ENCODE results near the gene ABCG1. TPM values are rescaled to one million over a fixed set of nuclear protein-coding genes. Genes with fewer than 3 reads are reported as not detected.
A peak's percentile ranks its signal among the peaks of the same experiment; 100 is the strongest.

ABCG1 gene
- total and polyA plus RNA-seq, 2 donors (not counting 3 experiments of a cell fraction or from before 2014, with no cell fraction given) = 6.7 to 19.6 TPM

- Histone ChIP-seq H3K27ac (ENCODE audit: insufficient read depth, low read depth, low read length) (no peak overlapping the region), H3K79me2 (ENCODE audit: control insufficient read depth, insufficient read depth, low read length) (no peaks in the 10 kb centered on the region), H2AFZ (ENCODE audit: low read depth, low read length) (no peak overlapping the region), H3K4me1 (ENCODE audit: control insufficient read depth, extremely low read depth, insufficient read depth, low read length) (no peaks in the 10 kb centered on the region), H3K9me1 (replicated peaks; ENCODE audit: control insufficient read depth, extremely low read depth, insufficient read depth, low read length) (no peaks in the 10 kb centered on the region), H3K9ac (replicated peaks; ENCODE audit: extremely low read depth, insufficient read depth, low read length) (no peak overlapping the region), H3K36me3 (ENCODE audit: control insufficient read depth in 2 of 2, extremely low read depth in 1 of 2, insufficient read depth in 2 of 2, low read length in 2 of 2) (no peaks in the 10 kb centered on the region), H3K27me3 (ENCODE audit: control insufficient read depth in 2 of 2, insufficient read depth in 2 of 2, low read length in 2 of 2) (peaks cover 2 to 3% of the 10 kb centered on the region in 2 experiments), H3K4me3 (replicated peaks in 1 of 3; ENCODE audit: insufficient read depth in 1 of 3, low read depth in 1 of 3, low read length in 3 of 3) (no peak overlapping the region), H4K20me1 (replicated peaks; ENCODE audit: control insufficient read depth, extremely low read depth, insufficient read depth, low read length) (no peaks in the 10 kb centered on the region), H3K9me3 (replicated peaks; ENCODE audit: control insufficient read depth, insufficient read depth, low read length) (no peaks in the 10 kb centered on the region), H3K4me2 (ENCODE audit: insufficient read depth, low read length) (no peak overlapping the region)
- intact Hi-C loops (cut with micrococcal nuclease) = loop anchor here (2.0 kb wide), 2 partner anchors 46 to 142 kb away; no protein-coding TSS in a partner anchor
- BruUV-seq (replicated peaks) = no TSS peak
- no peak for FAIRE-seq
- peak; percentile 38 for TF ChIP-seq GATA2 (IDR thresholded peaks at IDR 0.05; ENCODE audit: insufficient read depth, insufficient read length, low read depth, low read length)
- no peak for TF ChIP-seq POLR2AphosphoS5 (IDR thresholded peaks at IDR 0.05; ENCODE audit: insufficient read depth, low read depth, low read length)
- DNase-seq (ENCODE audit: low read depth, low spot score) = no peak
- dilution Hi-C loops (cut with MboI; ENCODE audit: extremely low pct_ligation_motif_present, low sequenced_read_pairs) = no loop called here
- CTCF ChIA-PET = interaction anchor here (0.5 to 3.3 kb wide), 43 partner anchors 7 to 1140 kb away, joined by 3 to 33 read pairs (median 4); no protein-coding TSS in a partner anchor
- POLR2A ChIA-PET = no interaction called here
Observed at GRCh38 chr21:42308914-42309752, 90.2 kb downstream of the ABCG1 start.

- dilution Hi-C loops (cut with MboI; ENCODE audit: extremely low pct_ligation_motif_present, low sequenced_read_pairs) (no loop called here), intact Hi-C loops (cut with micrococcal nuclease) (loop anchor here (2.0 kb wide), 2 partner anchors 47 to 141 kb away; no protein-coding TSS in a partner anchor)
- Histone ChIP-seq H3K27me3 (ENCODE audit: control insufficient read depth in 2 of 2, insufficient read depth in 2 of 2, low read length in 2 of 2) (peaks cover 2 to 6% of the 10 kb centered on the region in 2 experiments), H3K9me3 (replicated peaks; ENCODE audit: control insufficient read depth, insufficient read depth, low read length) (no peaks in the 10 kb centered on the region), H3K9ac (replicated peaks; ENCODE audit: extremely low read depth, insufficient read depth, low read length) (no peak overlapping the region), H2AFZ (ENCODE audit: low read depth, low read length) (no peak overlapping the region), H3K4me1 (ENCODE audit: control insufficient read depth, extremely low read depth, insufficient read depth, low read length) (no peaks in the 10 kb centered on the region), H3K79me2 (ENCODE audit: control insufficient read depth, insufficient read depth, low read length) (no peaks in the 10 kb centered on the region), H3K4me2 (ENCODE audit: insufficient read depth, low read length) (no peak overlapping the region), H3K27ac (ENCODE audit: insufficient read depth, low read depth, low read length) (no peak overlapping the region), H3K9me1 (replicated peaks; ENCODE audit: control insufficient read depth, extremely low read depth, insufficient read depth, low read length) (no peaks in the 10 kb centered on the region), H3K36me3 (ENCODE audit: control insufficient read depth in 2 of 2, extremely low read depth in 1 of 2, insufficient read depth in 2 of 2, low read length in 2 of 2) (no peaks in the 10 kb centered on the region), H4K20me1 (replicated peaks; ENCODE audit: control insufficient read depth, extremely low read depth, insufficient read depth, low read length) (no peaks in the 10 kb centered on the region), H3K4me3 (replicated peaks in 1 of 3; ENCODE audit: insufficient read depth in 1 of 3, low read depth in 1 of 3, low read length in 3 of 3) (no peak overlapping the region)
- TF ChIP-seq CTCF (IDR thresholded peaks at IDR 0.05; ENCODE audit: extremely low read depth in 1 of 2, insufficient read depth in 1 of 2, low read depth in 1 of 2, low read length in 2 of 2) = peak; percentile 71 to 88
- TF ChIP-seq, protein P1, sequence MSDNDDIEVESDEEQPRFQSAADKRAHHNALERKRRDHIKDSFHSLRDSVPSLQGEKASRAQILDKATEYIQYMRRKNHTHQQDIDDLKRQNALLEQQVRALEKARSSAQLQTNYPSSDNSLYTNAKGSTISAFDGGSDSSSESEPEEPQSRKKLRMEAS (IDR thresholded peaks at IDR 0.05; ENCODE audit: insufficient read depth, insufficient read length) = no peak
- no TSS peak for BruUV-seq (replicated peaks)
- ChIA-PET POLR2A (no interaction called here), CTCF (interaction anchor here (0.5 to 3.3 kb wide), 47 partner anchors 8 to 1141 kb away, joined by 3 to 33 read pairs (median 4); no protein-coding TSS in a partner anchor)
- peak; percentile 57 for FAIRE-seq
- DNase-seq (ENCODE audit: low read depth, low spot score) = peak; percentile 30
Observed at GRCh38 chr21:42309753-42310213, 90.8 kb downstream of the ABCG1 start.

All from endothelial cell of umbilical vein (primary cell).